Memory B cell (primary cell): ENCODE measurements around the gene ARPC2.
"Not testable (repeated sequence)": the region's sequence is repeated elsewhere in the genome, so short reads cannot be mapped to it uniquely, and the experiment has no call there.

Source experiments
- ATAC-seq: fragments of 150-1000 bp; cut with Tn5 transposase; 2 replicates; pipeline ENCODE4 v1.10.0; 2021; ENCODE audit warnings: low read depth, mild to moderate bottlenecking, moderate library complexity
- DNase-seq, 2 donors: peaks; one replicate each; pipeline ENCODE4 v3.0.0; 2022; ENCODE audit warnings: low spot score in 2 of 2
- H3K27ac Mint-ChIP-seq: one replicate; pipeline ENCODE4 v1.8.0; 2022; ENCODE audit warnings: mild to moderate bottlenecking, moderate library complexity, mixed read lengths
- H3K27me3 Mint-ChIP-seq: one replicate; pipeline ENCODE4 v1.8.0; 2022; ENCODE audit warnings: mixed read lengths
- H3K36me3 Mint-ChIP-seq: one replicate; pipeline ENCODE4 v1.8.0; 2022; ENCODE audit warnings: mild to moderate bottlenecking, mixed read lengths
- H3K4me1 Mint-ChIP-seq: one replicate; pipeline ENCODE4 v1.8.0; 2022; ENCODE audit warnings: mixed read lengths
- H3K4me3 Mint-ChIP-seq: one replicate; pipeline ENCODE4 v1.8.0; 2022; ENCODE audit warnings: mild to moderate bottlenecking, moderate library complexity, mixed read lengths
- H3K9me3 Mint-ChIP-seq: one replicate; pipeline ENCODE4 v1.8.0; 2022; ENCODE audit warnings: mixed read lengths

ARPC2 gene

DNA sequence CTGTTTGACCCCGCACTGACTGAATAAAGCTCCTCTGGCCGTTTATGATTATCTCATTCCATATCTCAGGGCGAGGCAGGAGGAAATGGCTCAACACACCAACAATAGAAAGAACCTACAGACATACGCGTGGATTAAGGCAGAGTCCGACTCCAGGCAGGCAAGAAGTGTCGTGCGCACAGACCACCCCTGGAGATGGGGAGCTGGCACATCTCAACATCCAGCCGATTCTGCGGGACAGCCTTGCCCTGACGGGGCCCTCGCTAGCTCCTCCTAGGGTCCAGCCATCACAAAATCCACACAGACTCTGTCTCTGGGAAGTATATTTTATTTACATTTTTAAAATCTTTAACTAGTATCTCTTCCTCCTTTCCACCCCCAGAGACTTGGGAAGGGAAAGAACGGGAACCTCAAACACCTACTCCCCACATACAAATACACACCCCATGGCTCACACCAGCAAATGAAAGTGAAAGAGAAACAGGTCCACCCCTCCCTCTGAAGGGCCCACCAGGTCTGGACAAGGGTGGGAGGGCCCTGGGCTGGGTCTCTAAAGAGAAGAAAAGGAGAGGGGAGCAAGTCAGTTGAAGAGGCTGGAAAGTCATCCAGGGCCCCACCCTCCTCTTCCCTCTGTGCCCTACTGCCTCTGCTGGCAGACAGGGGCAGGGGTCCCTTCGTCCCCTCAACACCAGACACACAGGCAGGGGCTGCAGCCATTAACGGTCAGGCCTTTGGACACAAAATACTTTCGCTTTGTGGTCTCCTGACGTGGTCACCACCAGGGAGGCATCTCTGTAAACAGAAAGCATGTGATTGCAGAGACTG, 47.0 kb downstream of the ARPC2 start:
- peak; percentile 42 for ATAC-seq
- no peaks in the 10 kb centered on the region for H3K9me3 Mint-ChIP-seq
- DNase-seq: no peak
- no peak overlapping the region for H3K4me3 Mint-ChIP-seq
- H3K27ac Mint-ChIP-seq: no peak overlapping the region
- H3K36me3 Mint-ChIP-seq: peaks cover 17% of the 10 kb centered on the region
- H3K27me3 Mint-ChIP-seq: no peaks in the 10 kb centered on the region
- H3K4me1 Mint-ChIP-seq: peaks cover 29% of the 10 kb centered on the region

DNA sequence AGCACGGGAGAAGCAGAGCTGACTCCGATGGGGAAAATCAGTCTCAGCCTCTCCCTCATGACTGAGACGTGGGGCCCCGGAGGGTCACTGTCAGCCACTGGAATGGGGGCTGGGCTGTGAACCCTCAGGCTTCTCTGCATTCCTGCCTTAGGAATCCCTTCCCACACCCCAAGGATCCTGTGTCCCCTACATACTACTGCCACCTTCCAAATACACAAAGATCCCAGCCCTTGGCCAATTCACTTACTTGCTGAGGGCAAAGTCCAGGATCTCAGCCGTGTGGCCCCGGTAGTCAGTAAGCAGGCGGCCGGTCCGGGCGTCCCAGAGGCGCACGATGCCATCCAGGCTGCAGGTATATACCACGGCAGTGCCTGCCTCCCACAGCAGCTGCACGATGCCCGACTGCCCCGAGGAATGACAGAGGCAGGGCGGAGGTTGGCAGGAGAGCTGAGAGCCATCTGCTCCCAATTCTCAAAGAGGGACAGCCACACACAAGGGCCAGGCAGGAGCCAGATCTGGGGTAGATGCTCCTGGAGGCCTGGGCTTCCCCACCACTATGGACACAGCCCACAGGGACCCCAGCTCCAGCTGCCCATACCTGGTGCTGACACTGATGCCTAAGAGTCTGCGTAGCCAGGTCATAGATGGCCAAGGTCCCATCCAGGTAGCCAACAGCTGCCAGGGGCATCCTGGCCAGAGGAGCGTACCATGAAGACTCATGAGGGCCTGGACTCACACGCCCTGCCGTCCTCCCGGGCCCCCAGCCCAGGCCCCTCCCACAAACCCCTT, 48.0 kb downstream of the ARPC2 start:
- H3K4me3 Mint-ChIP-seq: no peak overlapping the region
- no peak overlapping the region for H3K27ac Mint-ChIP-seq
- H3K4me1 Mint-ChIP-seq: peaks cover 27% of the 10 kb centered on the region
- no peaks in the 10 kb centered on the region for H3K27me3 Mint-ChIP-seq
- DNase-seq (no peak), ATAC-seq (no peak)
- H3K36me3 Mint-ChIP-seq: peaks cover 19% of the 10 kb centered on the region
- H3K9me3 Mint-ChIP-seq: no peaks in the 10 kb centered on the region

DNA sequence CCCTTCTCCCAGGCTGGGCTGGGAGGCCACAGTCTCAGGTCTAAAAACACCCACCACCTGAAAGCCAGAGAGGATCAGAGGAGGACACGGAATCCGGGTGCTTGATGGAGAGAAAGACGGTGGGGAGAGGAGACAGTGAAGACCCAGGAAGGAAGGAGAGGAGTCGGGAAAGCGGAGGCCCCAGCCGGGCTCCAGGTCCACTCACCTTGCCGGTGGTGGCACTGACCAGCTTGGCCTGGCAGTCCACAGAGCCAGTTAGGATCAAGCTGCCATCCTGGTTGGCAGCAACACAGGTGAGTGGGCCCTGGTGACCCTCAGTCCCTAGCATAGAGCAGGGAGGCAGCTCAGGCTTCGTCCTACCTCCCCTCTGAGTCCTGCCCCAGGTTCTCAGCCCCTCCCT, 48.6 kb downstream of the ARPC2 start:
- Mint-ChIP-seq H3K27ac (peak overlapping the region; percentile 4), H3K4me3 (no peak overlapping the region)

DNA sequence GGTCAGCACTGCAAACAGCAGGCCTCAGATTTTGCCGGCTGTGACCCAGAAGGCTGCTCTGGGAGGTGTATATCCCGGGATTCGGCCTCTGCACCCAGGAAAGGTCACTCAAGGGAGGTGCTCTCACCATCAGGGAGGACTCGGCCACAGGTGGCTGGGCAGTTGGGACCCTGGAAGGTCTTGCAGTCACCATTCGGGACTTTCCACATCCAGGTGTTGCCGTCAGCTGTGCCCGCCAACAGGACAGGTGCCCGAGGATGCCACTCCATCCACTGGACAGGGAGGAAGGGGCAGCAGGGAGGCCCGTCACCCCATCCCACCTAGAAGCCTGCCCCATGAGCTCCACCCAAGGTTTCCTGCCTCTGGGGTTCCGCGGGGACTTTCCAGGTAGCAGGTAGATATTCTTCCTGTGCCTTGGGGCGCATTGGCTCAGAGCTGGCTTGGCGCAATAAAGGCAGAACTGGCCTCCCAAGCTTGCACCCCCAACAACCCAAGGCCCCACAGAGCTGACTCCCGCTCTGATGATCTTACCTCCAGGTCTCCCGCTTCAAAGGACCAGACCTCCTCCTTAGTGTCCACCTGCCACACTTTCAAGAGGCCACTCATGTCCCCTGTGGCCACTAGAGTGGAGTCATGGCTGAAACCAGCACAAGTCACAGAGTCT, 49.5 kb downstream of the ARPC2 start:
- Mint-ChIP-seq H3K4me1 (peaks cover 28% of the 10 kb centered on the region), H3K4me3 (no peak overlapping the region), H3K27me3 (no peaks in the 10 kb centered on the region), H3K27ac (no peak overlapping the region), H3K36me3 (peaks cover 19% of the 10 kb centered on the region), H3K9me3 (no peaks in the 10 kb centered on the region)
- DNase-seq (no peak), ATAC-seq (no peak)

More for the DNA sequence above, 48.6 kb downstream of the ARPC2 start:
- no peak for ATAC-seq
- no peaks in the 10 kb centered on the region for H3K9me3 Mint-ChIP-seq
- peaks cover 25% of the 10 kb centered on the region for H3K4me1 Mint-ChIP-seq
- DNase-seq: no peak
- H3K36me3 Mint-ChIP-seq: peaks cover 19% of the 10 kb centered on the region
- no peaks in the 10 kb centered on the region for H3K27me3 Mint-ChIP-seq

DNA sequence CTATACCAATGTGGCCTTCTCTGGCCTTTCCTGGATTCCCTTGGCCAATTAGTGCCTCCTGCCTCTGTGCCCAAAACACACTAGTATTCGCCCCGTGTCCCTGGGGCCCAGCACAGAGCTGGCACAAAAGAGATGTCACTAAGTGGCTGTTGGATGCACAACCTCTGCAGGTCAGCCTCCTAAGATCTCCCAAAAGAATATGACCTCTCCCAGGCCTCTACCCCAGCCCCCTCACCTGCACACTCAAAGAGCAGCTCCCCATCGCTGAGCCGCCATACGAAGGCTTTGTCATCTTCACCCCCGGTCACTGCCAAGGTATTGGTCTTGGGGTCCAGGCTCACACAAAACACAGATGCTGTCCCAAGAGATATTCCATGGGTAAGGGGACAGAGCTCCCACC, 50.3 kb downstream of the ARPC2 start:
- no peaks in the 10 kb centered on the region for H3K27me3 Mint-ChIP-seq
- no peak overlapping the region for H3K27ac Mint-ChIP-seq
- DNase-seq (no peak), ATAC-seq (no peak)
- H3K4me3 Mint-ChIP-seq: no peak overlapping the region
- H3K4me1 Mint-ChIP-seq: peaks cover 32% of the 10 kb centered on the region
- H3K36me3 Mint-ChIP-seq: peaks cover 19% of the 10 kb centered on the region
- H3K9me3 Mint-ChIP-seq: no peaks in the 10 kb centered on the region

DNA sequence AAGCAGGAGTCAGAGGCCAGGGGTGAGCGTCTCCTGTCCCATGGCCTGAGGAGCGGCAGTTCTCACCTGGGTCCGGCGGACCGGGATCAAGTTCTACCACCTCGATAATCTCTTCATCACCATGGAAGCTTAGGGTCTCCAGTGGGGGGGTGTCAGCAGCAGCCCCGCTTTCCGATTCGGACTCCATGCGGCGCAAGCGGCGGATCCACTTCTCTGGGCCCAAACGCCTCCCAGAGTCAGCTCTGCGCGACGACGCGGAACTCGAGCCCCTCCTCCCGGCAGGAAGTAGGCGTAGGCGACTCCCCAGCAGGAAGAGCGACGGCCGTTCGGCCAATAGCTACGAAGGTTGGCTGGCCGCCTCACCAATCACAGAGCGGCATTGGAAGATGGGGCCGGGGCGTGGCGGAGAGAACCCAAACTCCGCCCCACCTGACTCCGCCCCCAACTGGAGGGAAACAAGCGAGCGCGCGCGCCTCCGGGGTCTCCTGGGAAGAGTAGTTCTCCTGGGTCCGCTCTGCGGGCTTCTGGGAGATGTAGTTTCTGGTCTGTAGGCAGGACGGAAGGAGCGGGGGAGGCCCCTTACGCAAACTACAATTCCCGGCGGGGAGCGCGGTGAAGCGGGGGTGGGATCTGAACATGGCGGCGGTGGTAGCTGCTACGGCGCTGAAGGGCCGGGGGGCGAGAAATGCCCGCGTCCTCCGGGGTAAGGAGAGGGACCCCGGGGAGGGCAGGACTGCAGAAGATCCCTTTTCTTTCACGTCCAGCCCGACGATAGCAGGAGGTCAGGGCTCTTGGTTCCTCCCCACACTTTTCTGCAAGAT, 53.1 kb downstream of the ARPC2 start, which contains the start of the genes AAMP and PNKD:
AAMP (minus strand) TSS at position 238 of the 821 bp plus-strand sequence; CDS start at position 187, 51 bp downstream.
PNKD (plus strand) TSS at position 620 of the 821 bp plus-strand sequence; CDS start at position 637, 17 bp downstream.
- Mint-ChIP-seq H3K4me1 (peaks cover 45% of the 10 kb centered on the region), H3K27me3 (no peaks in the 10 kb centered on the region), H3K27ac (peak within 1 kb of the TSS; percentile 95), H3K4me3 (peak within 1 kb of the TSS; percentile 93), H3K36me3 (peaks cover 29% of the 10 kb centered on the region), H3K9me3 (no peaks in the 10 kb centered on the region)
- peak; percentile 99 to 100 for DNase-seq
- peak; percentile 83 for ATAC-seq

DNA sequence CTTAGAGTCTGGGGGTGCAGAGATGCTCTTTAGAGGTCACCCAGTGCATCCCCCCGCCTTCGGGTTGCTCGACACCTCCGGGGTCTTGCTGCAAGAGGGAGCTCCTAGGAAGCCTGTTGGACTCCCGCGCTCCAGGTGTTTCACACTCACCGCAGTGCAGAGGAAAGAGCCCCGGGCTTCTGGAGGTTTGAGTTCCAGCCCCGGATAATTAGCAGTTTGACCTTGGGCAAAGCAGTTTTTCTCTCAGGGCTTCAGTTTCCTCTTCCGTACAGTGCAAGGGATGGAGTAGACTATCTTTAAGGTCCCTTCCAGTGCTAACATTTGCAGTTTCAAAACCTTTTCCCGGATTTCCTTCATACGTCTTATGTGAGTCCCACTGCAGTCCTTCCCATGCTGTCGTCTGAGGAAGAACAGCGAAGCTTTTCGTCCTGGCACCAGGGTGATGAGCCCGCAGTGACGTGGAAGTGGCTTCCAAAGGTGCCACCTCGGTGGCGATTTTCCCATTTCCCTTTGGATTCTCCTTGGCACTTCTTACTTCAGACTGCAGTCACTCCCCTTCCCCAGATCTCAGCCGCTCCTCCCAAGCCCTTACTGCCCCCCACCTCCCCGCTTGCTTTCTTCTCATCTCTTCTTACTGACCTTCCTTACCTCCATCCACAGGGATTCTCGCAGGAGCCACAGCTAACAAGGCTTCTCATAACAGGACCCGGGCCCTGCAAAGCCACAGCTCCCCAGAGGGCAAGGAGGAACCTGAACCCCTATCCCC, 53.9 kb downstream of the ARPC2 start:
- Mint-ChIP-seq H3K36me3 (peaks cover 29% of the 10 kb centered on the region), H3K4me3 (peak overlapping the region; percentile 93), H3K4me1 (peaks cover 44% of the 10 kb centered on the region), H3K27ac (no peak overlapping the region), H3K9me3 (no peaks in the 10 kb centered on the region), H3K27me3 (no peaks in the 10 kb centered on the region)
- DNase-seq (no peak), ATAC-seq (no peak)

DNA sequence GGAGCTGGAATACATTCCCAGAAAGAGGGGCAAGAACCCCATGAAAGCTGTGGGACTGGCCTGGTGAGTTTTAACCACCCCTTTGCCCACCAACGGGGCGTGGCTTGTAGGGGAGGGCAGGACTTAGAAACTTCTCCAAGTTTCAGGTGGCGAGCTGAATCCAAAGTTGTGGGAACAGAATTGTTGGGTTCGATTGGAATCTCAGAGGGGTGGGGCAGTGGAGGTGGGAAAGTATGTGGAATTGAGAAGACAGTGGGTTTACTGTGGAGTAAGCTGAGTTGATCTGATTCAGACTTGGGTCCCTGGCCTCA, 54.5 kb downstream of the ARPC2 start:
- H3K9me3 Mint-ChIP-seq: no peaks in the 10 kb centered on the region
- DNase-seq (no peak), ATAC-seq (no peak)
- H3K36me3 Mint-ChIP-seq: peaks cover 29% of the 10 kb centered on the region
- peaks cover 42% of the 10 kb centered on the region for H3K4me1 Mint-ChIP-seq
- no peaks in the 10 kb centered on the region for H3K27me3 Mint-ChIP-seq
- no peak overlapping the region for H3K27ac Mint-ChIP-seq
- peak overlapping the region; percentile 93 for H3K4me3 Mint-ChIP-seq

DNA sequence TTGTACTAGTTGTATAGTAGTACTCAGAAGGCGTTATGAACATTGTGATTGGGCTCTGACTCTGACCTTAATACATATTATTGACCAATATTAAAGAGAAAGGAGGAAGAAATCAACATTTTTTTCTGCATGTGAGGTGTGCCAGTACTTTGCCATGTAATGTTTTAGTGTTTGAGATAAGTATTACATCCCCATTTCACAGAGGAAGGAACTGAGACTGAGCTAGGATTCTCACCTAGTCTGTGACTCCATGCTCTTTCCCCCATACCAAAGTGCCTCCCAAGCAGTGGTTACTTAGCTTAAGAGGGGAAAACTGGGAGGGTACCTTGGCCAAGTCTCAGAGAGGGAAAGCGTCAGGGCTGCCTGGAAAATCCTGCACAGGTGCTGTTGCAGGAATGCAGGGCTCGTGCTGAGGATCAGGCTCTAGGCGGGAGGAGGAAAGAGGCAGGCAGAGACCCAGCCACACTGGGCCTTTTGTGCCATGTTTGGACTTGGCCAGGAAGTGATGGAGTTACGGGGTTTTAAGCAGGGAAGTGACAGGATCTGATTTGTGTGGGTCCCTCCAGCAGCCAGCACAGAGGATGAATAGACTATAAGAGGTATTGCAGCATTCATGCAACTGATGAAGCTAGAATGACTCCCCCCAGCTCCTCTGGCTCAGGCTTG, 55.0 kb downstream of the ARPC2 start:
- peak overlapping the region; percentile 93 for H3K4me3 Mint-ChIP-seq
- peaks cover 44% of the 10 kb centered on the region for H3K4me1 Mint-ChIP-seq
- ATAC-seq (no peak), DNase-seq (no peak)
- H3K27ac Mint-ChIP-seq: peak overlapping the region; percentile 28
- peaks cover 34% of the 10 kb centered on the region for H3K36me3 Mint-ChIP-seq
- no peaks in the 10 kb centered on the region for H3K27me3 Mint-ChIP-seq
- H3K9me3 Mint-ChIP-seq: no peaks in the 10 kb centered on the region

DNA sequence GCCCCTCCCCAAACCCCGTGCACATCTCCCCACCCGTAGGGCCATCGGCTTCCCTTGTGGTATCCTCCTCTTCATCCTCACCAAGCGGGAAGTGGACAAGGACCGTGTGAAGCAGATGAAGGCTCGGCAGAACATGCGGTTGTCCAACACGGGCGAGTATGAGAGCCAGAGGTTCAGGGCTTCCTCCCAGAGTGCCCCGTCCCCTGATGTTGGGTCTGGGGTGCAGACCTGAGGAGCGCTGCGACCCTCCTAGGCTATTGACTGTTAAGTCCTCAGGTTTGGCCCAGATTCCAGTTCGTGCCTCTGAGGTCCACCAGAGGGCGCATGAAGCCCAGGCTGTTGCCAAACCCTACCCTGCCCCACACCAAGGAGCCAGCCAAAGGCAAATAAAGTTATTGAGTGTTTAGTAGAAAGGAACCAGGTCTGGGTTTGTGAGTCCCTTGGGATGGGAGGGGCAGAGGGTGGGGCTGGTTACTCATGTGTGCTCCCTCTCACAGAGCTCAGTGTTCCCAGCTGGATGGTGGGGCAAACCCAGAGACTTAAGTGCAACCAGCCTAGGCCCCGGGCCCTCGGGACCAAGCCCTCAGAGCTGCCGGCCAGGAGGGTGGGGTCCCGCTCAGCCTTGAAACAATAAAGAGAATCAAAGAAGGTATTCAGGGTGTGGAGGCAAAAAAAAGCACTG, 55.7 kb downstream of the ARPC2 start:
- H3K4me3 Mint-ChIP-seq: peak overlapping the region; percentile 69
- DNase-seq (peak; percentile 82 to 86), ATAC-seq (peak; percentile 54)
- peaks cover 43% of the 10 kb centered on the region for H3K4me1 Mint-ChIP-seq
- H3K36me3 Mint-ChIP-seq: peaks cover 32% of the 10 kb centered on the region
- peak overlapping the region; percentile 76 for H3K27ac Mint-ChIP-seq
- no peaks in the 10 kb centered on the region for H3K9me3 Mint-ChIP-seq
- no peaks in the 10 kb centered on the region for H3K27me3 Mint-ChIP-seq

DNA sequence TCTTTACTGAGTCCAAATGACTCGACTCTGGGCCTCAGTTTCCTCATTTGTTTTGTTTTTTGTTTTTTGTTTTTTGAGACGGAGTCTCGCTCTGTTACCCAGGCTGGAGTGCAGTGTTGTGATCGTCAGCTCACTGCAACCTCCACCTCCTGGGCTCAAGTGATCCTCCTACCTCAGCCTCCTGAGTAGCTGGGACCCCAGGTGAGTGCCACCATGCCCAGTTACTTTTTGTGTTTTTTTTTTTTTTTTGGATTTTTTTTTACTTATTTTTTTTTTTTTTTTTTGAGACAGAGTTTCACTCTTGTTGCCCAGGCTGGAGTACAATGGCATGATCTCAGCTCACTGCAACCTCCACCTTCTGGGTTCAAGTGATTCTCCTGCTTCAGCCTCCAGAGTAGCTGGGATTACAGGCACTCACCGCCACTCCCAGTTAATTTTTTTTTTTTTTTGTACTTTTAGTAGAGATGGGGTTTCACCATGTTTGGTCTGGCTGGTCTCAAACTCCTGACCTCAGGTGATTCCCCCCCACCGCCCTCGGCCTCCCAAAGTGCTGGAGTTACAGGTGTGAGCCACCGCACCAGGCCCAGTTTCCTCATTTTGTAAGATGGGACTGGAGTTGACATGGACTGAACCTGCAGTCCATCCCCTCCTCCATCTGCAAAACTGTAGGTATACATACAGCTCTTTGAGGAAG, 56.4 kb downstream of the ARPC2 start:
- H3K36me3 Mint-ChIP-seq: peaks cover 32% of the 10 kb centered on the region
- not testable (repeated sequence) for ATAC-seq, DNase-seq, H3K9me3 Mint-ChIP-seq, H3K27me3 Mint-ChIP-seq
- peak overlapping the region; percentile 56 for H3K4me3 Mint-ChIP-seq
- peak overlapping the region; percentile 76 for H3K27ac Mint-ChIP-seq
- peaks cover 43% of the 10 kb centered on the region for H3K4me1 Mint-ChIP-seq

DNA sequence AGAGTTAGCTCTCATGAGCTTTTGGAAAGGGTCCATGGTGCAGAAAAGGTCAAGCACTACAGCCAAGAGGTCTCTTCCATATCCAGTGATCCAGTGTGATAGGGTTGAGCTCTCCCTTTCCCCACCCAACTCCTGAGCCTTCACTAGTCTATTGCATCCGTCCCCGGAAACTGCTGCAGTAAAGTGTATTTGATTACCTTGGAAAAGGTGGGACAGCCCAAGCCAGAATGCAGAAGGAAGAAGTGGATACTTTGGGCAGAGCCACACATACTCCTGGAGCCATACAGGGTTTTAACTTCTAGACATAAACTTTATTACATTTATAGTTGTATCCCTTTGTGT, 56.9 kb downstream of the ARPC2 start:
- Mint-ChIP-seq H3K9me3 (no peaks in the 10 kb centered on the region), H3K27ac (peak overlapping the region; percentile 76), H3K4me1 (peaks cover 43% of the 10 kb centered on the region), H3K36me3 (peaks cover 34% of the 10 kb centered on the region), H3K4me3 (peak overlapping the region; percentile 56), H3K27me3 (no peaks in the 10 kb centered on the region)
- no peak for ATAC-seq
- DNase-seq: no peak
